H1 (cell line): ENCODE measurements around the gene CALR. TPM values are rescaled to one million over a fixed set of nuclear protein-coding genes. Genes with fewer than 3 reads are reported as not detected.

Source experiments
- CTCF ChIA-PET: fragments of 300-600 bp; sonication (Branson Sonifier 250); formaldehyde crosslinking; loops from one replicate; lab custom pipeline; 2021; ENCODE audit not compliant: partially characterized antibody; lab: Charles Lee
- POLR2A ChIA-PET: fragments of 300-600 bp; sonication (Branson Sonifier 250); formaldehyde crosslinking; loops from one replicate; lab custom pipeline; 2021; ENCODE audit warnings: inconsistent platforms; ENCODE audit not compliant: partially characterized antibody; lab: Charles Lee
- DNase-seq, 2 experiments: peaks; one replicate each; pipeline versions ENCODE4 v3.0.0 to v3.0.0-alpha.2; 2010 to 2022; ENCODE audit warnings: low spot score in 2 of 2, low read depth in 1 of 2, mixed read lengths in 1 of 2
- FAIRE-seq: peaks from 2 replicates; lab custom pipeline; 2011; peaks lifted over from hg19 to GRCh38; lab: Jason Lieb, UNC
- H2AFZ ChIP-seq: 2 replicates; pipeline ENCODE4 v1.8.1; 2012; ENCODE audit warnings: low read length, inconsistent platforms
- H2AK5ac ChIP-seq: 2 replicates; pipeline ENCODE4 v1.6.1; 2013; ENCODE audit warnings: low read depth, low read length
- H2BK120ac ChIP-seq: replicated peaks from 2 replicates; pipeline ENCODE3; 2013; ENCODE audit warnings: low read depth, low read length, inconsistent platforms
- H2BK12ac ChIP-seq: 2 replicates; pipeline ENCODE4 v1.6.1; 2013; ENCODE audit warnings: low read depth, low read length
- H2BK15ac ChIP-seq: 2 replicates; pipeline ENCODE4 v1.6.1; 2013; ENCODE audit warnings: low read length
- H2BK20ac ChIP-seq: 2 replicates; pipeline ENCODE4 v1.6.1; 2013; ENCODE audit warnings: low read length
- H2BK5ac ChIP-seq: 2 replicates; pipeline ENCODE4 v1.6.1; 2013; ENCODE audit warnings: low read depth, low read length
- H3K14ac ChIP-seq: 2 replicates; pipeline ENCODE4 v1.6.1; 2013; ENCODE audit warnings: inconsistent platforms; ENCODE audit not compliant: insufficient read length
- H3K18ac ChIP-seq: 2 replicates; pipeline ENCODE4 v1.6.1; 2013; ENCODE audit warnings: low read length; ENCODE audit errors: extremely low read depth
- H3K23ac ChIP-seq: 2 replicates; pipeline ENCODE4 v1.6.1; 2013; ENCODE audit warnings: inconsistent platforms; ENCODE audit not compliant: insufficient read length
- H3K23me2 ChIP-seq: 2 replicates; pipeline ENCODE4 v1.6.1; 2013; ENCODE audit warnings: low read depth, low read length
- H3K27ac ChIP-seq: 2 replicates; pipeline ENCODE4 v1.6.1; 2011; ENCODE audit warnings: low read depth, low read length, inconsistent platforms
- H3K27me3 ChIP-seq, 4 experiments: replicated peaks in 1 of 4; 1 replicate in 1 of 4; 2 replicates in 3 of 4; pipeline versions ENCODE4 v1.6.1 to v1.8.1; 2011 to 2013; ENCODE audit warnings: low read length in 3 of 4, mild to moderate bottlenecking in 3 of 4, inconsistent platforms in 2 of 4, mixed read lengths in 2 of 4, moderate library complexity in 1 of 4; ENCODE audit not compliant: control insufficient read depth in 3 of 4, insufficient read depth in 3 of 4; ENCODE audit errors: extremely low read depth in 1 of 4
- H3K36me3 ChIP-seq, 4 experiments: 2 replicates each; pipeline versions ENCODE4 v1.6.1 to v1.8.1; 2011 to 2013; ENCODE audit warnings: mild to moderate bottlenecking in 4 of 4, low read length in 3 of 4, moderate library complexity in 2 of 4, control low read depth in 1 of 4, inconsistent platforms in 1 of 4; ENCODE audit not compliant: insufficient read depth in 4 of 4, control insufficient read depth in 2 of 4
- H3K4ac ChIP-seq: replicated peaks from 2 replicates; pipeline ENCODE3; 2013; ENCODE audit warnings: low read length, low read depth, mixed read lengths, inconsistent platforms; ENCODE audit not compliant: insufficient read length
- H3K4me1 ChIP-seq, 4 experiments: replicated peaks in 1 of 4; 1 replicate in 1 of 4; 2 replicates in 3 of 4; pipeline versions ENCODE4 v1.6.1 to v1.8.1; 2011 to 2013; ENCODE audit warnings: low read length in 3 of 4, inconsistent platforms in 2 of 4, mixed read lengths in 1 of 4; ENCODE audit not compliant: insufficient read depth in 4 of 4, control insufficient read depth in 3 of 4
- H3K4me2 ChIP-seq, 2 experiments: 2 replicates each; pipeline versions ENCODE4 v1.6.1 to v1.8.1; 2011 to 2013; ENCODE audit warnings: low read depth in 2 of 2, low read length in 2 of 2, control low read depth in 1 of 2, inconsistent platforms in 1 of 2, mild to moderate bottlenecking in 1 of 2; ENCODE audit not compliant: insufficient read depth in 1 of 2
- H3K4me3 ChIP-seq, 4 experiments: fragments of 200-600, 300-600 bp in 1 of 4; sonication (generic), shearing (Covaris generic), sonication (Bioruptor Twin) in 1 of 4; 2 replicates each; pipeline versions ENCODE4 v1.5.1 to v1.8.1; 2011 to 2016; ENCODE audit warnings: low read length in 4 of 4, low read depth in 3 of 4, control low read depth in 2 of 4, inconsistent platforms in 2 of 4, mild to moderate bottlenecking in 2 of 4, mixed read lengths in 1 of 4, moderate library complexity in 1 of 4; ENCODE audit not compliant: insufficient read depth in 2 of 4; ENCODE audit errors: extremely low read depth in 1 of 4
- H3K56ac ChIP-seq: replicated peaks from 2 replicates; pipeline ENCODE3; 2013; ENCODE audit warnings: low read depth, mild to moderate bottlenecking, mixed read lengths, low read length, inconsistent platforms; ENCODE audit not compliant: insufficient read length
- H3K79me1 ChIP-seq: 2 replicates; pipeline ENCODE4 v1.6.1; 2013; ENCODE audit warnings: low read depth, low read length, control low read depth
- H3K79me2 ChIP-seq, 2 experiments: 2 replicates each; pipeline versions ENCODE4 v1.6.1 to v1.8.1; 2012 to 2013; ENCODE audit warnings: low read length in 2 of 2, mild to moderate bottlenecking in 2 of 2, inconsistent platforms in 1 of 2; ENCODE audit not compliant: insufficient read depth in 2 of 2, control insufficient read depth in 1 of 2
- H3K9ac ChIP-seq, 4 experiments: replicated peaks in 1 of 4; 1 replicate in 1 of 4; 2 replicates in 3 of 4; pipeline versions ENCODE4 v1.6.1 to v1.8.1; 2011 to 2013; ENCODE audit warnings: low read depth in 3 of 4, low read length in 3 of 4, control low read depth in 2 of 4, mild to moderate bottlenecking in 2 of 4, moderate library complexity in 2 of 4, inconsistent platforms in 1 of 4; ENCODE audit errors: extremely low read depth in 1 of 4
- H3K9me3 ChIP-seq, 2 experiments: 2 replicates each; pipeline versions ENCODE4 v1.6.1 to v1.8.1; 2012 to 2013; ENCODE audit warnings: mild to moderate bottlenecking in 2 of 2, moderate library complexity in 2 of 2, control low read depth in 1 of 2, inconsistent platforms in 1 of 2, low read depth in 1 of 2, low read length in 1 of 2, mixed read lengths in 1 of 2; ENCODE audit not compliant: insufficient read depth in 2 of 2
- H4K20me1 ChIP-seq, 2 experiments: replicated peaks in 1 of 2; 2 replicates each; pipeline versions ENCODE3 to v1.8.1; 2011 to 2013; ENCODE audit warnings: inconsistent platforms in 2 of 2, low read length in 2 of 2, mild to moderate bottlenecking in 1 of 2; ENCODE audit not compliant: insufficient read depth in 2 of 2, control insufficient read depth in 1 of 2
- H4K5ac ChIP-seq: 2 replicates; pipeline ENCODE4 v1.6.1; 2013; ENCODE audit warnings: low read length, low read depth, mixed read lengths, inconsistent platforms; ENCODE audit not compliant: insufficient read length
- H4K8ac ChIP-seq: 2 replicates; pipeline ENCODE4 v1.8.0; 2013; ENCODE audit warnings: mild to moderate bottlenecking, moderate library complexity, low read length, inconsistent platforms; ENCODE audit not compliant: insufficient read depth; ENCODE audit errors: extremely low read depth
- H4K91ac ChIP-seq: replicated peaks from 2 replicates; pipeline ENCODE3; 2013; ENCODE audit warnings: low read length, mixed read lengths, inconsistent platforms; ENCODE audit not compliant: insufficient read length
- GTF2F1 ChIP-seq: IDR thresholded peaks from 2 replicates; pipeline ENCODE4 v1.6.1; 2012; ENCODE audit warnings: low read depth, low read length, improper control_type of control experiment, borderline replicate concordance
- POLR2A ChIP-seq, 2 experiments: IDR thresholded peaks; 1 replicate in 1 of 2; 2 replicates in 1 of 2; pipeline ENCODE4 v1.6.1; 2011; ENCODE audit warnings: low read depth in 2 of 2, low read length in 2 of 2, mild to moderate bottlenecking in 2 of 2; ENCODE audit errors: control extremely low read depth in 1 of 2
- WGBS, 2 experiments: shearing (Covaris generic) in 1 of 2; methylation state at CpG; one replicate each; pipeline versions ENCODE4 v1.1.6 to v1.1.7; 2013 to 2015; ENCODE audit warnings: low lambda C conversion rate in 2 of 2, mixed read lengths in 2 of 2, inconsistent platforms in 1 of 2, low coverage in 1 of 2, missing lambda C conversion rate in 1 of 2; ENCODE audit not compliant: insufficient replicate concordance in 2 of 2, insufficient coverage in 1 of 2, insufficient read length in 1 of 2; ENCODE audit errors: extremely low coverage in 1 of 2, missing lambda C conversion rate in 1 of 2; 5-methylcytosine and 5-hydroxymethylcytosine counted together
- polyA plus RNA-seq, 7 experiments: library from polyadenylated mRNA; depleted of rRNA in 3 of 7; stranded (reverse) in 5 of 7; unstranded in 2 of 7; fragments of >200 nt in 5 of 7; fragments of 200-250 nt in 2 of 7; gene quantifications; 1 replicate in 5 of 7; 2 replicates in 1 of 7; 4 replicates in 1 of 7; pipeline versions ENCODE4 v1.2.1 to v1.2.3, GENCODE V29; 2011 to 2013; ENCODE audit warnings: missing spikeins in 2 of 7, mixed read lengths in 2 of 7
- total RNA-seq: library from RNA; stranded (reverse); fragmentation: NEBNext Ultra II Directional; extraction: Animal tissue kit (Norgen Biotek cat#: 25700); gene quantifications from 2 replicates; pipeline ENCODE4 v1.2.1, GENCODE V29; 2021

CALR gene
- total and polyA plus RNA-seq, 2 of the 8 experiments (the other 6 are each of a cell fraction or from before 2014, with no cell fraction given), result 591 to 1,155 TPM

GRCh38 chr19:12953799-12954611 is 15.6 kb downstream of the CALR start:
- Histone ChIP-seq H2BK20ac (no peak overlapping the region), H3K79me1 (peaks cover 4% of the 10 kb centered on the region; the same call in 1 of the 2 replicates), H3K14ac (no peak overlapping the region), H4K91ac (no peak overlapping the region), H3K4me3 (no peak overlapping the region), H3K56ac (no peak overlapping the region), H2AFZ (no peak overlapping the region), H3K9me3 (no peaks in the 10 kb centered on the region), H3K36me3 (peaks cover 12 to 45% (median 18%) of the 10 kb centered on the region in 4 experiments), H3K27ac (no peak overlapping the region; the same call in 1 of the 2 replicates), H2BK5ac (no peak overlapping the region), H3K27me3 (no peaks in the 10 kb centered on the region), H3K23me2 (peaks cover 6% of the 10 kb centered on the region), H3K79me2 (peaks cover 4 to 27% of the 10 kb centered on the region in 2 experiments; a peak in 3 of 4 replicates), H4K5ac (no peak overlapping the region), H2BK12ac (no peak overlapping the region), H3K9ac (no peak overlapping the region), H2AK5ac (no peak overlapping the region), H2BK15ac (no peak overlapping the region), H3K18ac (no peak overlapping the region), H2BK120ac (no peak overlapping the region), H4K8ac (no peak overlapping the region), H4K20me1 (peaks cover 0 to 9% of the 10 kb centered on the region in 2 experiments), H3K4me2 (no peak overlapping the region), H3K4ac (no peak overlapping the region), H3K4me1 (peaks cover 0 to 4% (median 2%) of the 10 kb centered on the region in 4 experiments; a peak in 3 of 7 replicates), H3K23ac (no peak overlapping the region)
- DNase-seq (no peak), FAIRE-seq (no peak)
- TF ChIP-seq GTF2F1 (no peak), POLR2A (IDR thresholded peaks at IDR 0.05; ENCODE audit: control extremely low read depth in 1 of 2, low read depth in 2 of 2, low read length in 2 of 2) (peak; percentile 8 to 19; a peak in 1 of 3 replicates)
- WGBS, 2 experiments, result 89% methylated on average over 12 of the region's 12 CpGs; no CpG with 5 or more reads in 1 of the 2 experiments
- CTCF ChIA-PET, result interaction anchor here (1.2 to 6.7 kb wide), 3 partner anchors 9 to 80 kb away, joined by 3 to 62 read pairs (median 3); no protein-coding TSS in a partner anchor
- POLR2A ChIA-PET, result interaction anchor here (0.6 to 8.1 kb wide), 25 partner anchors 7 to 309 kb away, joined by 3 to 71 read pairs (median 4); partner anchors contain the start of genes CALR, FARSA, GCDH and KLF1
